Mammary epithelial cell (primary cell): ENCODE data around the gene RIN1.

ENCODE experiments used
- EZH2 ChIP-seq: IDR thresholded peaks from 2 replicates; pipeline ENCODE4 v1.6.1; 2012; ENCODE audit warnings: low read length, inconsistent platforms, borderline replicate concordance
- TF ChIP-seq, protein P1 (sequence below), 2 donors: IDR thresholded peaks in 1 of 2; conservative IDR thresholded peaks in 1 of 2; 2 replicates each; pipeline ENCODE4 v1.5.1; 2011 to 2012; ENCODE audit warnings: inconsistent platforms in 2 of 2, low read length in 2 of 2, mild to moderate bottlenecking in 2 of 2, control low read depth in 1 of 2, low read depth in 1 of 2; ENCODE audit not compliant: insufficient read depth in 1 of 2; ENCODE audit errors: extremely low read depth in 1 of 2

GRCh38 chr11:66359662-66360087, 23.4 kb upstream of the RIN1 start:
- TF ChIP-seq, protein P1, sequence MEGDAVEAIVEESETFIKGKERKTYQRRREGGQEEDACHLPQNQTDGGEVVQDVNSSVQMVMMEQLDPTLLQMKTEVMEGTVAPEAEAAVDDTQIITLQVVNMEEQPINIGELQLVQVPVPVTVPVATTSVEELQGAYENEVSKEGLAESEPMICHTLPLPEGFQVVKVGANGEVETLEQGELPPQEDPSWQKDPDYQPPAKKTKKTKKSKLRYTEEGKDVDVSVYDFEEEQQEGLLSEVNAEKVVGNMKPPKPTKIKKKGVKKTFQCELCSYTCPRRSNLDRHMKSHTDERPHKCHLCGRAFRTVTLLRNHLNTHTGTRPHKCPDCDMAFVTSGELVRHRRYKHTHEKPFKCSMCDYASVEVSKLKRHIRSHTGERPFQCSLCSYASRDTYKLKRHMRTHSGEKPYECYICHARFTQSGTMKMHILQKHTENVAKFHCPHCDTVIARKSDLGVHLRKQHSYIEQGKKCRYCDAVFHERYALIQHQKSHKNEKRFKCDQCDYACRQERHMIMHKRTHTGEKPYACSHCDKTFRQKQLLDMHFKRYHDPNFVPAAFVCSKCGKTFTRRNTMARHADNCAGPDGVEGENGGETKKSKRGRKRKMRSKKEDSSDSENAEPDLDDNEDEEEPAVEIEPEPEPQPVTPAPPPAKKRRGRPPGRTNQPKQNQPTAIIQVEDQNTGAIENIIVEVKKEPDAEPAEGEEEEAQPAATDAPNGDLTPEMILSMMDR (conservative IDR thresholded peaks at IDR 0.05 in 1 of 2, IDR thresholded peaks at IDR 0.05 in 1 of 2; ENCODE audit: extremely low read depth in 1 of 2, insufficient read depth in 1 of 2, low read depth in 1 of 2, low read length in 2 of 2), result no peak
- no peak for TF ChIP-seq EZH2
